ENCODE results near the gene RPAP3.

DNA sequence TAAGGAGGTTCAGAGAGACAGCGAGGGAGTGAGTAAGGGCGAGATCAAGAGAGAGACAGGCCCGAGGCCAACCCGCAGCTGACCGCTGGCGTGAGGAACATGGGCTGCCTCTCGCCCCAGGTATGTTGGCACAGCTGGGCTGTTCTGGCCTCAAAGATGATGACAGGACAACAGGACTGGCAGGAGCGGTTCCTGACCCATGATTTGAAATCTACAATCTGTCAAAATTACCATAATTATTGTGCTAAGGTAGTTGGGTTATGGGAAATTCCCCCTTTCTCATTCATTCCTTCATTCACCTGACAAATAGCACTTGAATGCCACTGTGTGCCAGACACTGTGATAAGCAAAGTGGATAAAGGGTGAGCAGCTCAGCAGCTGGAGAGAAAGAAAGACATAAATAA lies 24.5 kb upstream of the RPAP3 start:
- TF ChIP-seq, protein P1, sequence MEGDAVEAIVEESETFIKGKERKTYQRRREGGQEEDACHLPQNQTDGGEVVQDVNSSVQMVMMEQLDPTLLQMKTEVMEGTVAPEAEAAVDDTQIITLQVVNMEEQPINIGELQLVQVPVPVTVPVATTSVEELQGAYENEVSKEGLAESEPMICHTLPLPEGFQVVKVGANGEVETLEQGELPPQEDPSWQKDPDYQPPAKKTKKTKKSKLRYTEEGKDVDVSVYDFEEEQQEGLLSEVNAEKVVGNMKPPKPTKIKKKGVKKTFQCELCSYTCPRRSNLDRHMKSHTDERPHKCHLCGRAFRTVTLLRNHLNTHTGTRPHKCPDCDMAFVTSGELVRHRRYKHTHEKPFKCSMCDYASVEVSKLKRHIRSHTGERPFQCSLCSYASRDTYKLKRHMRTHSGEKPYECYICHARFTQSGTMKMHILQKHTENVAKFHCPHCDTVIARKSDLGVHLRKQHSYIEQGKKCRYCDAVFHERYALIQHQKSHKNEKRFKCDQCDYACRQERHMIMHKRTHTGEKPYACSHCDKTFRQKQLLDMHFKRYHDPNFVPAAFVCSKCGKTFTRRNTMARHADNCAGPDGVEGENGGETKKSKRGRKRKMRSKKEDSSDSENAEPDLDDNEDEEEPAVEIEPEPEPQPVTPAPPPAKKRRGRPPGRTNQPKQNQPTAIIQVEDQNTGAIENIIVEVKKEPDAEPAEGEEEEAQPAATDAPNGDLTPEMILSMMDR (IDR thresholded peaks at IDR 0.05) = no peak
- TF ChIP-seq POLR2A (IDR thresholded peaks at IDR 0.05) (no peak), POLR2AphosphoS5 (IDR thresholded peaks at IDR 0.05) (no peak)
